Loucy (cell line): ENCODE results near the gene BEX3.

Source experiments
- H2AFZ ChIP-seq: fragments of 200-600 bp; sonication (generic); 2 replicates; pipeline ENCODE4 v1.6.0; 2016; ENCODE audit warnings: antibody characterized with exemption, mild to moderate bottlenecking, low read length, moderate library complexity
- H3F3A ChIP-seq: fragments of 200-600 bp; 2 replicates; pipeline ENCODE4 v1.6.0; 2016; ENCODE audit warnings: antibody characterized with exemption, low read depth, mild to moderate bottlenecking
- H3K27me3 ChIP-seq: fragments of 200-600 bp; sonication (generic); 2 replicates; pipeline ENCODE4 v1.6.1; 2014; ENCODE audit warnings: low read length, mild to moderate bottlenecking; ENCODE audit not compliant: insufficient read depth, poor library complexity, severe bottlenecking
- H3K36me3 ChIP-seq: fragments of 200-600 bp; sonication (generic); 2 replicates; pipeline ENCODE4 v1.6.1; 2016; ENCODE audit warnings: low read length; ENCODE audit not compliant: insufficient read depth
- H3K4me1 ChIP-seq: fragments of 200-600 bp; sonication (generic); 2 replicates; pipeline ENCODE4 v1.5.1; 2014; ENCODE audit warnings: low read length, mild to moderate bottlenecking; ENCODE audit not compliant: insufficient read depth, poor library complexity, severe bottlenecking
- H3K4me2 ChIP-seq: fragments of 200-600 bp; sonication (generic); 2 replicates; pipeline ENCODE4 v1.6.0; 2014; ENCODE audit warnings: antibody characterized with exemption, low read length, low read depth, mild to moderate bottlenecking; ENCODE audit not compliant: poor library complexity, severe bottlenecking
- H3K4me3 ChIP-seq: fragments of 200-600 bp; sonication (generic); 2 replicates; pipeline ENCODE4 v1.5.1; 2014; ENCODE audit warnings: low read length, mild to moderate bottlenecking, mixed read lengths; ENCODE audit not compliant: poor library complexity, severe bottlenecking
- H3K79me2 ChIP-seq: fragments of 200-600 bp; sonication (generic); 2 replicates; pipeline ENCODE4 v1.6.1; 2014; ENCODE audit warnings: low read length; ENCODE audit not compliant: insufficient read depth
- H3K9ac ChIP-seq: fragments of 200-600 bp; sonication (generic); 2 replicates; pipeline ENCODE4 v1.6.0; 2014; ENCODE audit warnings: mild to moderate bottlenecking, low read depth, low read length, moderate library complexity; ENCODE audit not compliant: poor library complexity, severe bottlenecking
- H3K9me2 ChIP-seq: fragments of 200-600 bp; sonication (generic); replicated peaks from 2 replicates; pipeline ENCODE4 v1.6.1; 2016; ENCODE audit warnings: low read depth, low read length, mixed read lengths
- H3K9me3 ChIP-seq: fragments of 200-600 bp; sonication (generic); 2 replicates; pipeline ENCODE4 v1.6.1; 2014; ENCODE audit warnings: mild to moderate bottlenecking, antibody characterized with exemption, low read length, low read depth; ENCODE audit not compliant: insufficient read depth
- H4K20me1 ChIP-seq: fragments of 200-600 bp; sonication (generic); 2 replicates; pipeline ENCODE4 v1.6.0; 2014; ENCODE audit warnings: antibody characterized with exemption, low read length, mild to moderate bottlenecking; ENCODE audit not compliant: insufficient read depth, poor library complexity, severe bottlenecking
- EZH2phosphoT487 ChIP-seq: fragments of 200-600 bp; IDR thresholded peaks from 2 replicates; pipeline ENCODE4 v1.6.1; 2018; ENCODE audit warnings: antibody characterized with exemption, mild to moderate bottlenecking, moderate library complexity, borderline replicate concordance
- TF ChIP-seq, protein P1 (sequence below): fragments of 200-600 bp; sonication (generic); conservative IDR thresholded peaks from 2 replicates; pipeline ENCODE4 v1.5.1; 2014; ENCODE audit warnings: mild to moderate bottlenecking, antibody characterized with exemption, low read length

The BEX3 gene

DNA sequence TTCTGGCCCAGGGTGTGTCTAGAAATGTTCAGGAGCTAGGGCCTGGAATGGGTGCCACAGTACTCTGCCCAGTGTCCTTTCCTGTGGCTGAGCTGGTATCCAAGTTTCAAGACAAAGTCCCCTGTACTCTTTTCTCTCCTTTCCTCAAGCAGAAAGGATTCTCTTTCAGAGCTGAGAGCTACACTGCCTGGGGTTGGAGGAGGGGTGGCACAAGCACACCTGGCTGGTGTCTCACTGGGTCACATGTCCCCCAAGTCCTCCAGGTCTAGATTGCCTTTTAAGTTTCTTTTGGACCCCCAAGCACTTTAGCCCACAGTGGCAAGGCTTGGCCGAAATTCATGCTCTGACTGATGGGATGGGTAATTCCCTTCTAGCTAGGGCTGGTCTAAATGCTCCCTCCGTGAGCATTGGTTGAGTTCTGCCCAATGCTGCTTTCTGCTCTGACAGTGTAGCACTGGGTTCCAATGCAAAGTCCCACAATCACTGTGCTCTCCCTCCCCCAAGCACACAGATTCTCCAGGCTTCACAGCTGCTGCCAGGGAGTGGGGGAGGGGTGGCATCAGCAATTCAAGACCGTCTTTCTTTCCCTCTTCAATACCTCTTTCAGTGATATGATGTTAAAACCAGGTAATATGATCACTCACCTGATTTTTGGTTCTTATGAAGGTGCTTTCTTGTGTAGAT, 47.8 kb downstream of the BEX3 start:
- Histone ChIP-seq H3K4me2 (no peak overlapping the region), H3K4me1 (no peaks in the 10 kb centered on the region), H3K79me2 (no peaks in the 10 kb centered on the region), H3K27me3 (no peaks in the 10 kb centered on the region), H2AFZ (no peak overlapping the region), H3F3A (no peaks in the 10 kb centered on the region), H3K36me3 (no peaks in the 10 kb centered on the region), H3K9ac (no peak overlapping the region), H3K9me2 (no peaks in the 10 kb centered on the region), H3K9me3 (no peaks in the 10 kb centered on the region), H3K4me3 (no peak overlapping the region), H4K20me1 (no peaks in the 10 kb centered on the region)
- TF ChIP-seq, protein P1, sequence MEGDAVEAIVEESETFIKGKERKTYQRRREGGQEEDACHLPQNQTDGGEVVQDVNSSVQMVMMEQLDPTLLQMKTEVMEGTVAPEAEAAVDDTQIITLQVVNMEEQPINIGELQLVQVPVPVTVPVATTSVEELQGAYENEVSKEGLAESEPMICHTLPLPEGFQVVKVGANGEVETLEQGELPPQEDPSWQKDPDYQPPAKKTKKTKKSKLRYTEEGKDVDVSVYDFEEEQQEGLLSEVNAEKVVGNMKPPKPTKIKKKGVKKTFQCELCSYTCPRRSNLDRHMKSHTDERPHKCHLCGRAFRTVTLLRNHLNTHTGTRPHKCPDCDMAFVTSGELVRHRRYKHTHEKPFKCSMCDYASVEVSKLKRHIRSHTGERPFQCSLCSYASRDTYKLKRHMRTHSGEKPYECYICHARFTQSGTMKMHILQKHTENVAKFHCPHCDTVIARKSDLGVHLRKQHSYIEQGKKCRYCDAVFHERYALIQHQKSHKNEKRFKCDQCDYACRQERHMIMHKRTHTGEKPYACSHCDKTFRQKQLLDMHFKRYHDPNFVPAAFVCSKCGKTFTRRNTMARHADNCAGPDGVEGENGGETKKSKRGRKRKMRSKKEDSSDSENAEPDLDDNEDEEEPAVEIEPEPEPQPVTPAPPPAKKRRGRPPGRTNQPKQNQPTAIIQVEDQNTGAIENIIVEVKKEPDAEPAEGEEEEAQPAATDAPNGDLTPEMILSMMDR, result no peak
- no peak for TF ChIP-seq EZH2phosphoT487
